Prostate gland (tissue), 2 donors: Measurements from ENCODE around the gene RPL15. TPM values are rescaled to one million over a fixed set of nuclear protein-coding genes. Genes with fewer than 3 reads are reported as not detected.

Source experiments
- DNase-seq: peaks from one replicate; pipeline ENCODE4 v3.0.0-alpha.2; 2019; ENCODE audit warnings: low spot score
- H3K27ac ChIP-seq, 2 donors: fragments of 200-600 bp; sonication (generic); 2 replicates each; pipeline ENCODE4 v1.5.1; 2017 to 2019
- H3K27me3 ChIP-seq: fragments of 200-600 bp; sonication (generic); replicated peaks from 2 replicates; pipeline ENCODE4 v1.5.1; 2019; ENCODE audit not compliant: insufficient read depth
- H3K36me3 ChIP-seq, 2 donors: fragments of 200-600 bp; sonication (generic); 1 replicate in 1 of 2; 2 replicates in 1 of 2; pipeline versions ENCODE4 v1.5.1 to v1.8.1; 2017 to 2019
- H3K4me1 ChIP-seq: fragments of 200-600 bp; sonication (generic); replicated peaks from 2 replicates; pipeline ENCODE4 v1.5.1; 2019
- H3K4me3 ChIP-seq, 2 donors: fragments of 200-600 bp; sonication (generic); 2 replicates each; pipeline ENCODE4 v1.5.1; 2017 to 2019
- H3K9me3 ChIP-seq: fragments of 200-600 bp; sonication (generic); 2 replicates; pipeline ENCODE4 v1.5.1; 2017
- POLR2A ChIP-seq: fragments of 450-650 bp; IDR thresholded peaks from one replicate; pipeline ENCODE4 v1.6.1; 2016; ENCODE audit warnings: antibody characterized with exemption, mild to moderate bottlenecking
- POLR2AphosphoS5 ChIP-seq: sonication (generic); formaldehyde crosslinking; IDR thresholded peaks from one replicate; pipeline ENCODE4 v1.6.1; 2017; ENCODE audit warnings: antibody characterized with exemption
- WGBS: methylation state at CpG from one replicate; pipeline ENCODE4 v1.1.5; 2018; 5-methylcytosine and 5-hydroxymethylcytosine counted together
- intact Hi-C: fragments of 100-400 bp; cut with DNase I; formaldehyde crosslinking; loops from one replicate; pipeline ENCODE4 v1.14.2; 2022
- total RNA-seq, 2 donors: library from RNA; depleted of rRNA; stranded (reverse); fragments of >200 nt; gene quantifications; one replicate each; pipeline ENCODE4 v1.1.0, GENCODE V29; 2016
- TF ChIP-seq, protein P1 (sequence below), 4 experiments: fragments of 200-600 bp in 2 of 4; fragments of 450-650 bp in 2 of 4; sonication (generic) in 2 of 4; IDR thresholded peaks; 1 replicate in 3 of 4; 2 replicates in 1 of 4; pipeline ENCODE4 v1.5.1; 2016 to 2019; ENCODE audit warnings: antibody characterized with exemption in 4 of 4, mild to moderate bottlenecking in 2 of 4, moderate library complexity in 2 of 4

RPL15 gene
- total RNA-seq, 2 donors from 2014 or later: 2,124 to 2,276 TPM

DNA sequence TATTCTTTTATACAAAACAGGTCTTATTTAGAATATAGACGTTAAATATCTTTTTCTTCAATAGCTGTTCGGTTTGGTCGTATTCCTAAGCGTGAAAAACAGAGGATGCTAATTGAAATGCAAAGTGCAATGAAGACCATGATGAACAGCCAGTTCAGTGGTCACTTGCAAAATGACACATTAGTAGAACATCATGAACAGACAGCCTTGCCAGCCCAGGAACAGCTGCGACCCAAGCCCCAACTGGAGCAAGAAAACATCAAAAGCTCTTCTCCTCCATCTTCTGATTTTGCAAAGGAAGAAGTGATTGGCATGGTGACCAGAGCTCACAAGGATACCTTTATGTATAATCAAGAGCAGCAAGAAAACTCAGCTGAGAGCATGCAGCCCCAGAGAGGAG is 45.0 kb downstream of the RPL15 start:
- TF ChIP-seq POLR2AphosphoS5 (no peak), POLR2A (no peak)
- TF ChIP-seq, protein P1, sequence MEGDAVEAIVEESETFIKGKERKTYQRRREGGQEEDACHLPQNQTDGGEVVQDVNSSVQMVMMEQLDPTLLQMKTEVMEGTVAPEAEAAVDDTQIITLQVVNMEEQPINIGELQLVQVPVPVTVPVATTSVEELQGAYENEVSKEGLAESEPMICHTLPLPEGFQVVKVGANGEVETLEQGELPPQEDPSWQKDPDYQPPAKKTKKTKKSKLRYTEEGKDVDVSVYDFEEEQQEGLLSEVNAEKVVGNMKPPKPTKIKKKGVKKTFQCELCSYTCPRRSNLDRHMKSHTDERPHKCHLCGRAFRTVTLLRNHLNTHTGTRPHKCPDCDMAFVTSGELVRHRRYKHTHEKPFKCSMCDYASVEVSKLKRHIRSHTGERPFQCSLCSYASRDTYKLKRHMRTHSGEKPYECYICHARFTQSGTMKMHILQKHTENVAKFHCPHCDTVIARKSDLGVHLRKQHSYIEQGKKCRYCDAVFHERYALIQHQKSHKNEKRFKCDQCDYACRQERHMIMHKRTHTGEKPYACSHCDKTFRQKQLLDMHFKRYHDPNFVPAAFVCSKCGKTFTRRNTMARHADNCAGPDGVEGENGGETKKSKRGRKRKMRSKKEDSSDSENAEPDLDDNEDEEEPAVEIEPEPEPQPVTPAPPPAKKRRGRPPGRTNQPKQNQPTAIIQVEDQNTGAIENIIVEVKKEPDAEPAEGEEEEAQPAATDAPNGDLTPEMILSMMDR (IDR thresholded peaks at IDR 0.05): no peak
- DNase-seq: no peak
- no peak overlapping the region for H3K4me3 ChIP-seq
- H3K4me1 ChIP-seq: no peaks in the 10 kb centered on the region
- no peaks in the 10 kb centered on the region for H3K36me3 ChIP-seq
- WGBS: 94% methylated on average over 5 of the region's 5 CpGs
- intact Hi-C loops: no loop called here
- no peaks in the 10 kb centered on the region for H3K27me3 ChIP-seq
- no peak overlapping the region for H3K27ac ChIP-seq
- H3K9me3 ChIP-seq: no peaks in the 10 kb centered on the region

DNA sequence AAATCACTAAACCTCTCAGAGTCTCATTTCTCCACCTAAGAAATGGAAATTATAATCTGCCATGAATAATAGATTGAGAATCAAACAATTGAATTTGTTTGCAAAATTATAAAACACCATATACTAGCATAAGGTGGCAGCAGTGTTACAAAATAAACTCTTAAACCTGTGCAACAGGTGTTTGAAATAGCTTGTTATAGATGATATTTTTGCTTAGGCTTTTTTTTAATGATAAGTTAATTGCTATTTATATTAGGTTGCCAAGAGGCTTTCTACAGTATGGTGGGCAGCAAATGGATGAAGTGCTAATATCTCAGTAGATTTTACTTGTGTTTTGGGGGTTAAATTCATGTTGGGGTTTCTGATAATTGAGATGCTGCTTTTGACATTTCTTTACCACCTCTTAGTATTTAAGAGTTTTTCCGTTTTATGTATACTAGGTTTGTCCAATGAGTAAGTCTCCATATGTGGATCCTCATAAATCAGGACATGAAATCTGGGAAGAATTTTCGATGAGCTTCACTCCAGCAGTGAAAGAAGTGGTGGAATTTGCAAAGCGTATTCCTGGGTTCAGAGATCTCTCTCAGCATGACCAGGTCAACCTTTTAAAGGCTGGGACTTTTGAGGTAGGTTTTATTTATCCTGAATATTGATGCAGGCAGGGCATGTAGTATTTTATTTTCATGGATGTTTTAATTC is 47.8 kb downstream of the RPL15 start:
- Histone ChIP-seq H3K27ac (no peak overlapping the region), H3K9me3 (no peaks in the 10 kb centered on the region), H3K4me3 (no peak overlapping the region), H3K36me3 (no peaks in the 10 kb centered on the region), H3K27me3 (no peaks in the 10 kb centered on the region), H3K4me1 (no peaks in the 10 kb centered on the region)
- no peak for TF ChIP-seq POLR2A
- no peak for TF ChIP-seq POLR2AphosphoS5
- TF ChIP-seq, protein P1 (IDR thresholded peaks at IDR 0.05): no peak
- 73% methylated on average over 3 of the region's 3 CpGs for WGBS
- no peak for DNase-seq
- intact Hi-C loops: no loop called here

DNA sequence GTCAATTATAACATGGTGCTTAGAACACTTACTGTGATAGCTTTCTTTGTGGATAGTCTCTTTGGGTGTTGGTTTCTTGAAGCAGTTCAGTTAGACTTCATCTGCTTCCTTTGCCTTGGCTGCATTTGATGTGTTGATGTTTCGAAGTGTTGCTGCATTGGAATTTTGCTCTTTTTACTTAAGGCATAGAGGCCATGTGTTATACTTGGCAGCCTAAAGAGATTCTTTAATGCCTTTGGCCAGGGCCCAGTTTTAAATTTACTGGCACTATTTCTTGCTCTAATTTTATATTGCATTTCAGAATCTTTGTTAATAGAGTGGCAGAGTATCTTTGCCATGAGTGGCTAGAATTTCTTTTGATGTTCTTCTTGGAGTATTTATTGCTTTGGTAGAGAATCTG is 49.4 kb downstream of the RPL15 start:
- Histone ChIP-seq H3K4me3 (no peak overlapping the region), H3K4me1 (no peaks in the 10 kb centered on the region), H3K36me3 (no peaks in the 10 kb centered on the region), H3K27ac (no peak overlapping the region), H3K27me3 (no peaks in the 10 kb centered on the region), H3K9me3 (no peaks in the 10 kb centered on the region)
- intact Hi-C loops: no loop called here
- TF ChIP-seq POLR2AphosphoS5 (no peak), POLR2A (no peak)
- TF ChIP-seq, protein P1 (IDR thresholded peaks at IDR 0.05): no peak
- no peak for DNase-seq
- 52% methylated on average over 1 of the region's 1 CpG for whole genome bisulfite sequencing

- no peaks in the 10 kb centered on the region for H3K27me3 ChIP-seq
- intact Hi-C loops: no loop called here
- TF ChIP-seq, protein P1 (IDR thresholded peaks at IDR 0.05): no peak
- no peak for TF ChIP-seq POLR2AphosphoS5
- WGBS: 78% methylated on average over 5 of the region's 5 CpGs
- H3K36me3 ChIP-seq: no peaks in the 10 kb centered on the region
- no peak for DNase-seq
- no peak overlapping the region for H3K4me3 ChIP-seq
- H3K9me3 ChIP-seq: no peaks in the 10 kb centered on the region
- no peaks in the 10 kb centered on the region for H3K4me1 ChIP-seq
- H3K27ac ChIP-seq: no peak overlapping the region
These were observed 51.7 kb downstream of the RPL15 start for GRCh38 chr3:23968463-23969184.

- H3K9me3 ChIP-seq: no peaks in the 10 kb centered on the region
- no peak for TF ChIP-seq POLR2AphosphoS5
- TF ChIP-seq POLR2A: no peak
- no peak for DNase-seq
- H3K36me3 ChIP-seq: no peaks in the 10 kb centered on the region
- 90% methylated on average over 4 of the region's 4 CpGs for WGBS
- no peak overlapping the region for H3K4me3 ChIP-seq
- intact Hi-C loops: no loop called here
- H3K4me1 ChIP-seq: no peaks in the 10 kb centered on the region
- H3K27ac ChIP-seq: no peak overlapping the region
- no peaks in the 10 kb centered on the region for H3K27me3 ChIP-seq
These were observed 52.5 kb downstream of the RPL15 start for GRCh38 chr3:23969393-23969792.

Other genes with a start within 250 kb of the RPL15 start
- 10 to 100 TPM; 77.8 to 92.1 TPM for gene UBE2E1, start 111.2 kb upstream of the RPL15 start, total RNA-seq
- 10 to 100 TPM in 1 of 2 donors, 1 to 10 TPM in 1; 9.4 to 19.9 TPM for gene NKIRAS1, start 142 bp upstream of the RPL15 start, total RNA-seq
- 10 to 100 TPM; 39.8 to 48.9 TPM for gene NR1D2, start 28.2 kb downstream of the RPL15 start, total RNA-seq